Islet of Langerhans (tissue), 1 donor: Measurements from ENCODE around the gene COL20A1.
"Not testable (repeated sequence)": the region's sequence is repeated elsewhere in the genome, so short reads cannot be mapped to it uniquely, and the experiment has no call there.

Experiments
- FAIRE-seq: peaks from one replicate; lab custom pipeline; 2011; peaks lifted over from hg19 to GRCh38; lab: Jason Lieb, UNC

The COL20A1 gene

GRCh38 chr20:63335060-63335459 lies 42.1 kb downstream of the COL20A1 start:
- FAIRE-seq: not testable (repeated sequence)

- no peak for FAIRE-seq
Measured at GRCh38 chr20:63335711-63336110, 42.7 kb downstream of the COL20A1 start.

GRCh38 chr20:63336232-63336752 lies 43.3 kb downstream of the COL20A1 start:
- no peak for FAIRE-seq

GRCh38 chr20:63337786-63338420 lies 44.9 kb downstream of the COL20A1 start:
- no peak for FAIRE-seq

GRCh38 chr20:63339154-63340094 lies 46.4 kb downstream of the COL20A1 start:
- not testable (repeated sequence) for FAIRE-seq

GRCh38 chr20:63340158-63340688 lies 47.2 kb downstream of the COL20A1 start:
- not testable (repeated sequence) for FAIRE-seq

GRCh38 chr20:63342561-63343459 lies 49.8 kb downstream of the COL20A1 start:
- FAIRE-seq: no peak

GRCh38 chr20:63343460-63344445 lies 50.8 kb downstream of the COL20A1 start:
- FAIRE-seq: no peak

- no peak for FAIRE-seq
Measured at GRCh38 chr20:63344616-63345327, 51.8 kb downstream of the COL20A1 start.

GRCh38 chr20:63345328-63346100 lies 52.5 kb downstream of the COL20A1 start:
- FAIRE-seq: no peak

- no peak for FAIRE-seq
Measured at GRCh38 chr20:63346131-63347080, 53.4 kb downstream of the COL20A1 start.

GRCh38 chr20:63347081-63347741 lies 54.2 kb downstream of the COL20A1 start:
- no peak for FAIRE-seq

- no peak for FAIRE-seq
Measured at GRCh38 chr20:63347950-63348827, 55.2 kb downstream of the COL20A1 start.

- no peak for FAIRE-seq
Measured at GRCh38 chr20:63348828-63349515, 56.0 kb downstream of the COL20A1 start.

- FAIRE-seq: no peak
Measured at GRCh38 chr20:63349516-63349895, 56.5 kb downstream of the COL20A1 start.

GRCh38 chr20:63350196-63350595 lies 57.2 kb downstream of the COL20A1 start:
- FAIRE-seq: no peak
